ENCODE data around the gene EGFL7.

The EGFL7 gene

DNA sequence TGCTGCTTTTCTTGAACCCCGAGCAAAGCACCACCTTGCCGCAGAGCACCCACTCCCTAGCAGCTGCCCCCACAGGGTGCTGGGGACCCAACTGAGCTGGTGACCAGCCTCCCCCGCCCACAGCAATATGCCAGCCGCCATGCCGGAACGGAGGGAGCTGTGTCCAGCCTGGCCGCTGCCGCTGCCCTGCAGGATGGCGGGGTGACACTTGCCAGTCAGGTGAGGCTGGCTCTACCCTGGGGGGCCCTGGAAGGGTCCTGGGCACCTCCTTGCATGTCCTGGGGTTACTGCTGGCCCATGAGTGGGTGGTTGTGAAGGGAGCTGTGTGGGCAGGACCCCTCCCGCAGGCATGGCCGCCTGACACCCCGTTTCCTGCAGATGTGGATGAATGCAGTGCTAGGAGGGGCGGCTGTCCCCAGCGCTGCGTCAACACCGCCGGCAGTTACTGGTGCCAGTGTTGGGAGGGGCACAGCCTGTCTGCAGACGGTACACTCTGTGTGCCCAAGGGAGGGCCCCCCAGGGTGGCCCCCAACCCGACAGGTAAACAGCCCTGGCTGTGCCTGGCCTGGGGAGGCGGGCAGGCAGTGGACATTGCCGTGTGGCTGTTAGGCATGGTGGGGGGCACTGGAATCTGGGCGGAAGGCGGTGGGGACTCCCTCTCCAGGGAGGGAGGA lies 7.2 kb downstream of the EGFL7 start:
- H3K27me3 ChIP-seq (ENCODE audit: control insufficient read depth in 1 of 2, insufficient read depth in 2 of 2, low read length in 2 of 2) = peaks cover 20 to 32% of the 10 kb centered on the region in 2 donors

DNA sequence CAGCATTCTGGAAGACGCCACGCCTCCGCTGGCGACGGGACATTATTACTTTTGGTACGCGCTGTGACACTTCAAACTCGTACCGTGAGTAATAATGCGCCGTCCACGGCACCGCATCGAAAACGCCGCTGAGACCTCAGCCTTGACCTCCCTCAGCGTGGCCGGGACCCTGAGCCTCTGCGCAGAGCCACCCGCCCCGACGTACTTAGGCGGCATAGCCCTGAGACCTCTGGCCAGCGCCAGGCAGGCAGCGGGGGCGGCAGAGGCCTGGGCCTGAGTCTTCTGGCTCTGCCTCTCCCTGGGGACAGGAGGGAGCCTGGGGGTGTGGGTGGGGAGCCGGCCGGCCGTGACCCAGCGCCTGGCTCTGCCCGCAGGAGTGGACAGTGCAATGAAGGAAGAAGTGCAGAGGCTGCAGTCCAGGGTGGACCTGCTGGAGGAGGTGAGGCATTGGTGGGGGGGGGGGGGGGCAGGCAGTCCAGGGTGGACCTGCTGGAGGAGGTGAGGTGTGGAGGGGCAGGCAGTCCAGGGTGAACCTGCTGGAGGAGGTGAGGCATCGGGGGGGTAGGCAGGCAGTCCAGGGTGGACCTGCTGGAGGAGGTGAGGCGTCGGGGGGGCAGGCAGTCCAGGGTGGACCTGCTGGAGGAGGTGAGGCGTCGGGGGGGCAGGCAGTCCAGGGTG lies 8.0 kb downstream of the EGFL7 start:
- Histone ChIP-seq H3K36me3 (ENCODE audit: control insufficient read depth in 1 of 2, insufficient read depth in 2 of 2, low read length in 2 of 2) (peaks cover 4 to 20% of the 10 kb centered on the region in 2 donors), H3K27me3 (ENCODE audit: control insufficient read depth in 1 of 2, insufficient read depth in 2 of 2, low read length in 2 of 2) (peaks cover 16 to 27% of the 10 kb centered on the region in 2 donors), H3K4me1 (ENCODE audit: control insufficient read depth in 1 of 2, insufficient read depth in 2 of 2, low read length in 2 of 2) (peaks cover 11 to 27% of the 10 kb centered on the region in 2 donors), H3K27ac (ENCODE audit: low read depth, low read length) (peak overlapping the region; percentile 20), H3K9ac (ENCODE audit: low read depth in 1 of 2, low read length in 2 of 2) (no peak overlapping the region), H3K9me3 (ENCODE audit: control insufficient read depth in 1 of 2, low read length in 2 of 2) (no peaks in the 10 kb centered on the region), H3K4me3 (ENCODE audit: low read depth in 1 of 2, low read length in 2 of 2) (peak overlapping the region in 1 of 2 donors; percentile 16)

More for the DNA sequence above, 7.2 kb downstream of the EGFL7 start:
- H3K9me3 ChIP-seq (ENCODE audit: control insufficient read depth in 1 of 2, low read length in 2 of 2) = no peaks in the 10 kb centered on the region
- H3K4me1 ChIP-seq (ENCODE audit: control insufficient read depth in 1 of 2, insufficient read depth in 2 of 2, low read length in 2 of 2) = peaks cover 9 to 26% of the 10 kb centered on the region in 2 donors
- peaks cover 4 to 20% of the 10 kb centered on the region in 2 donors for H3K36me3 ChIP-seq (ENCODE audit: control insufficient read depth in 1 of 2, insufficient read depth in 2 of 2, low read length in 2 of 2)
- H3K4me3 ChIP-seq (ENCODE audit: low read depth in 1 of 2, low read length in 2 of 2) = no peak overlapping the region
- H3K27ac ChIP-seq (ENCODE audit: low read depth, low read length) = no peak overlapping the region
- no peak overlapping the region for H3K9ac ChIP-seq (ENCODE audit: low read depth in 1 of 2, low read length in 2 of 2)

DNA sequence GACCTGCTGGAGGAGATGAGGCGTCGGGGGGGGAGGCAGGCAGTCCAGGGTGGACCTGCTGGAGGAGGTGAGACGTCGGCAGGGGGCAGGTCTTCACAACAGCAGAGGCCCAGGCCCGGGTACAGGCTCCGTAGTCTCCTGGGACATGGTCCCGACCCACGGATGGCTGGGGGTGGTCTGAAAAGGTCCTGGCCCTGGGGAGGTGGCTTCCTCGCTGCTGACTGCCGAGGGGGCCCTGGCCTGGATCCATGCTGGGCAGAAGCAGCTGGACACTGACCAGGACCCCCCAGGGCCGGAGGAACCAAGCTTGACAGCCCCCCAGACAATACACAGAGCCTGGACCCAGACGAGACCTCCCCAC lies 8.5 kb downstream of the EGFL7 start:
- Histone ChIP-seq H3K9me3 (ENCODE audit: control insufficient read depth in 1 of 2, low read length in 2 of 2) (no peaks in the 10 kb centered on the region), H3K27me3 (ENCODE audit: control insufficient read depth in 1 of 2, insufficient read depth in 2 of 2, low read length in 2 of 2) (peaks cover 16 to 27% of the 10 kb centered on the region in 2 donors), H3K36me3 (ENCODE audit: control insufficient read depth in 1 of 2, insufficient read depth in 2 of 2, low read length in 2 of 2) (peaks cover 4 to 23% of the 10 kb centered on the region in 2 donors), H3K4me3 (ENCODE audit: low read depth in 1 of 2, low read length in 2 of 2) (no peak overlapping the region), H3K4me1 (ENCODE audit: control insufficient read depth in 1 of 2, insufficient read depth in 2 of 2, low read length in 2 of 2) (peaks cover 16 to 32% of the 10 kb centered on the region in 2 donors), H3K27ac (ENCODE audit: low read depth, low read length) (no peak overlapping the region), H3K9ac (ENCODE audit: low read depth in 1 of 2, low read length in 2 of 2) (no peak overlapping the region)

DNA sequence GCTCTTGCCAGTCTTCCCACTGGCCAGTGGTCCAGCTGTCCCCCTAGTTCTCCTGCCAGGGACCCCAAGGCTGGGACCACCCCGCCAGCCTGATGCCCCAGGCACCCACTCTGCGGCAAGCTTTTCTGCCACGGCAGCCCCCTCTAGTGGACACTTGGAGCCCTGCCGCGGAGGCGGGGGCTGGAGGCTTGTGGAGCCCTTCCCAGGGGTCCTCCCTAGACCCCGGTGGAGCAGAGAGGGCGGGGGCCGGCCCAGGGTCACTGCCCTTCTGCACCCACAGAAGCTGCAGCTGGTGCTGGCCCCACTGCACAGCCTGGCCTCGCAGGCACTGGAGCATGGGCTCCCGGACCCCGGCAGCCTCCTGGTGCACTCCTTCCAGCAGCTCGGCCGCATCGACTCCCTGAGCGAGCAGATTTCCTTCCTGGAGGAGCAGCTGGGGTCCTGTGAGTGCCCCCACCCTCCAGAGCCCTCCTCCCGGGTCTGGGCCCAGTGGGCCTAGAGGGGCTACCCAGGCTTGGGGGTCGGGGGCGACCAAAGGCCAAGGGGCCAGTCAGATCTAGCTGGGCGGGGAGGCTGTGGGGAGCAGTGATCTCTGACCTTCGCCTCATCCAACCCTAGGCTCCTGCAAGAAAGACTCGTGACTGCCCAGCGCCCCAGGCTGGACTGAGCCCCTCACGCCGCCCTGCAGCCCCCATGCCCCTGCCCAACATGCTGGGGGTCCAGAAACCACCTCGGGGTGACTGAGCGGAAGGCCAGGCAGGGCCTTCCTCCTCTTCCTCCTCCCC lies 9.1 kb downstream of the EGFL7 start:
- H3K27me3 ChIP-seq (ENCODE audit: control insufficient read depth in 1 of 2, insufficient read depth in 2 of 2, low read length in 2 of 2) = peaks cover 10 to 27% of the 10 kb centered on the region in 2 donors
- H3K4me3 ChIP-seq (ENCODE audit: low read depth in 1 of 2, low read length in 2 of 2) = no peak overlapping the region
- H3K4me1 ChIP-seq (ENCODE audit: control insufficient read depth in 1 of 2, insufficient read depth in 2 of 2, low read length in 2 of 2) = peaks cover 20 to 37% of the 10 kb centered on the region in 2 donors
- H3K36me3 ChIP-seq (ENCODE audit: control insufficient read depth in 1 of 2, insufficient read depth in 2 of 2, low read length in 2 of 2) = peaks cover 10 to 27% of the 10 kb centered on the region in 2 donors
- H3K9me3 ChIP-seq (ENCODE audit: control insufficient read depth in 1 of 2, low read length in 2 of 2) = no peaks in the 10 kb centered on the region
- H3K9ac ChIP-seq (ENCODE audit: low read depth in 1 of 2, low read length in 2 of 2) = no peak overlapping the region
- no peak overlapping the region for H3K27ac ChIP-seq (ENCODE audit: low read depth, low read length)

DNA sequence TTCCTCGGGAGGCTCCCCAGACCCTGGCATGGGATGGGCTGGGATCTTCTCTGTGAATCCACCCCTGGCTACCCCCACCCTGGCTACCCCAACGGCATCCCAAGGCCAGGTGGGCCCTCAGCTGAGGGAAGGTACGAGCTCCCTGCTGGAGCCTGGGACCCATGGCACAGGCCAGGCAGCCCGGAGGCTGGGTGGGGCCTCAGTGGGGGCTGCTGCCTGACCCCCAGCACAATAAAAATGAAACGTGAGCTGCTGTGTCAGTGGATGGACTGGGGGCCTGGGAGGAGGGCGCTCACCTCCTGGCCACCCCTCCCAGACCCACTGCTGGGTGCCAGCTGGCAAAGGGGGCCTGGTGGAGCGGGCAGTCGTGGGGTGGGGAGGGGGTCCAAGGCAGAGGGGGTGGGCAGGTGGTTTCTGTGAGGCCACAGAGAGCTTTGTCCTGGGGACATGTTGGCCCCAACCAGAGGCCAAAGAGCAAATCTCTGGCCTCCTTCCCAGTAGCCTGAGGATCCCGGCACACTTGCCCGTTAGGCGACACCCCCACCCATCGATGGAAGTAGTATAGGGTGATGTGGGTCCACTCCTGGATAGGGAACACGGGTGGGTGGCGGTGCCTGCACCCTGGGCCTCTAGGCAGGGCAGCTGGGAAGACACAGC lies 9.8 kb downstream of the EGFL7 start:
- Histone ChIP-seq H3K27me3 (ENCODE audit: control insufficient read depth in 1 of 2, insufficient read depth in 2 of 2, low read length in 2 of 2) (peaks cover 5 to 21% of the 10 kb centered on the region in 2 donors), H3K36me3 (ENCODE audit: control insufficient read depth in 1 of 2, insufficient read depth in 2 of 2, low read length in 2 of 2) (peaks cover 17 to 27% of the 10 kb centered on the region in 2 donors), H3K9me3 (ENCODE audit: control insufficient read depth in 1 of 2, low read length in 2 of 2) (no peaks in the 10 kb centered on the region), H3K4me3 (ENCODE audit: low read depth in 1 of 2, low read length in 2 of 2) (no peak overlapping the region), H3K9ac (ENCODE audit: low read depth in 1 of 2, low read length in 2 of 2) (no peak overlapping the region), H3K27ac (ENCODE audit: low read depth, low read length) (no peak overlapping the region), H3K4me1 (ENCODE audit: control insufficient read depth in 1 of 2, insufficient read depth in 2 of 2, low read length in 2 of 2) (peaks cover 20 to 37% of the 10 kb centered on the region in 2 donors)

DNA sequence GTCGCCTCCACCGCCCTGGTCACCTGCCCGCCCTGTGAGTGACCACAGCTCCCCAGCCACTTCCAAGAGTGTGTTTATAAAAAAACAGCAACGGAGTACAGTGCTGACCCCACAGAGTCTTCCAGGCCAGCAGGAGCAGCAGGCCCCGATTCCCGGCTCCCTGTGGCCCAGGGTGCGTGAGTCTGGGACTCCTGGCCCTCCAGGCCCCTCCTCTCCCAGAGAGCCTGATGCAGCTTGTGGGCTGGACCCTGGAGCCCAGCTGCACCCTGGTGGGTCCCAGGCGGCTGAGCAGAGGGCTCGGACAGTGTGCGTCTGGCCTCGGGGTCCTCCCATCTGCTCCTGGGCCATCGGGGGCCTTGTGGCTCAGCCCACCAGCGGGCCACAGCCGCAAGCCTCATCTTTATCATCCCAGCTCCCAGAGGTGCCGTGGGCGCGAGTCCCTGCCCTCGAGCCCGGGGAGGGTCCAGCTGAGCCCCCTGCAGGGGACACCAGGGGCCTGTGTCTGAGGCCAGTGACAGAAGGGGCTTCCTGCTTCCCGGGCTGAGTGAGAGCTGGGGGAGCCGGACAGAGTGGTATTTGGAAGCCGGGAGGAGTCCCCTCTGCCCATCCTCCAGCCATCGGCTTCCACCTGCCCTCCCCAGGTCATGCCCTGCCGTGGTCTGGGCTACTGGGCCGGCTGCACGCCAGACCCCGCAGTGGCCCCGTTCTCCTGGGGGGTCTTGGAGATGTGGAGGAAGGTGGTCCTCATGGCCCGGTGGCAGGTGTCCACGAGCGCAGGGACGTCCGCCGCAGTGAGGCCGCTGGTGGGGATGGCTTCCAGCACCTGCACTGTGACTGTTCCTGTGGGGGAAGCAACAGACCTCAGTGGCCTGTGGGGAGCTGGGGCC lies 10.6 kb downstream of the EGFL7 start:
- Histone ChIP-seq H3K27me3 (ENCODE audit: control insufficient read depth in 1 of 2, insufficient read depth in 2 of 2, low read length in 2 of 2) (peaks cover 5 to 21% of the 10 kb centered on the region in 2 donors), H3K4me3 (ENCODE audit: low read depth in 1 of 2, low read length in 2 of 2) (no peak overlapping the region), H3K27ac (ENCODE audit: low read depth, low read length) (no peak overlapping the region), H3K36me3 (ENCODE audit: control insufficient read depth in 1 of 2, insufficient read depth in 2 of 2, low read length in 2 of 2) (peaks cover 17 to 27% of the 10 kb centered on the region in 2 donors), H3K9me3 (ENCODE audit: control insufficient read depth in 1 of 2, low read length in 2 of 2) (no peaks in the 10 kb centered on the region), H3K9ac (ENCODE audit: low read depth in 1 of 2, low read length in 2 of 2) (no peak overlapping the region), H3K4me1 (ENCODE audit: control insufficient read depth in 1 of 2, insufficient read depth in 2 of 2, low read length in 2 of 2) (peaks cover 20 to 37% of the 10 kb centered on the region in 2 donors)

DNA sequence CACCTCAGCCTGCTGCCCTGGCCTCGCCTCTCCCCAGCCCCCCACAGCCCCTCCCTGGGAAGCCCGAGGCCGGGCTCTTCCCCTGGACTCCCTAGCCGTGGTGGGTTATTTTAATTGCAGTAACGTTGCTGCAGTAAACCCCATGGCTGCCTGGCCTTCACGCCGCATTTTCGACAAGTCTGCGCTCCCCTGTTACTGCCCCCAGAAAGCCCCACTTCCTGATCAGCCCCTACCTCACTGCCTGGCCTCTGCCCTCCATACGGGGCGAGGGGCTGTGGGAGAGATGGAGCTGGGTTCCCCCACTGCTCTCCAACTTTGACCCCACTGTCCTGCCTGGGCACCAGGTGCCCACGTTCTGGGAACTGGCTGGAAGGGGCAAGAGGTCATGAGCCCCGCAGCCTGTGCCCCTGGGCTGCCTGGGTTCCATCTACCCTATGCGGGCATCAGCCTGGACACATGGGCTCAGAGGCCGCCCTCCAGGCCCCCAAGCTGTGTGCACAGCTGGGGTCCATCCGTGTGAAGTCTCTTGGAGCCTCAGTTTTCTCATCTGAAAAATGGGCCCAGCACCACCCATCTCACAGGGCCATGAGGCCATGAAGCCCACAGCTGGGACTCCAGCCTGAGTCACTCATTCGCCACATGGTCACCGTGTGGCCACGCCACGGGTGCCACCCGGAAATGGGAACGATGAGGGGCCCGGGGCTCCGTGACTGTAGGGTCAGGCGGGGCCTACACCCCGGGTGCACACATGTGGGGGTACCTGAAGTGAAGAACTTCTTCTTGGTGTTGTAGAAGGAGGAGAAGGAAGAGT lies 11.5 kb downstream of the EGFL7 start:
- H3K9ac ChIP-seq (ENCODE audit: low read depth in 1 of 2, low read length in 2 of 2) = no peak overlapping the region
- peaks cover 5 to 15% of the 10 kb centered on the region in 2 donors for H3K27me3 ChIP-seq (ENCODE audit: control insufficient read depth in 1 of 2, insufficient read depth in 2 of 2, low read length in 2 of 2)
- H3K4me3 ChIP-seq (ENCODE audit: low read depth in 1 of 2, low read length in 2 of 2) = no peak overlapping the region
- H3K4me1 ChIP-seq (ENCODE audit: control insufficient read depth in 1 of 2, insufficient read depth in 2 of 2, low read length in 2 of 2) = peaks cover 22 to 37% of the 10 kb centered on the region in 2 donors
- H3K9me3 ChIP-seq (ENCODE audit: control insufficient read depth in 1 of 2, low read length in 2 of 2) = no peaks in the 10 kb centered on the region
- H3K36me3 ChIP-seq (ENCODE audit: control insufficient read depth in 1 of 2, insufficient read depth in 2 of 2, low read length in 2 of 2) = peaks cover 20 to 27% of the 10 kb centered on the region in 2 donors
- no peak overlapping the region for H3K27ac ChIP-seq (ENCODE audit: low read depth, low read length)

DNA sequence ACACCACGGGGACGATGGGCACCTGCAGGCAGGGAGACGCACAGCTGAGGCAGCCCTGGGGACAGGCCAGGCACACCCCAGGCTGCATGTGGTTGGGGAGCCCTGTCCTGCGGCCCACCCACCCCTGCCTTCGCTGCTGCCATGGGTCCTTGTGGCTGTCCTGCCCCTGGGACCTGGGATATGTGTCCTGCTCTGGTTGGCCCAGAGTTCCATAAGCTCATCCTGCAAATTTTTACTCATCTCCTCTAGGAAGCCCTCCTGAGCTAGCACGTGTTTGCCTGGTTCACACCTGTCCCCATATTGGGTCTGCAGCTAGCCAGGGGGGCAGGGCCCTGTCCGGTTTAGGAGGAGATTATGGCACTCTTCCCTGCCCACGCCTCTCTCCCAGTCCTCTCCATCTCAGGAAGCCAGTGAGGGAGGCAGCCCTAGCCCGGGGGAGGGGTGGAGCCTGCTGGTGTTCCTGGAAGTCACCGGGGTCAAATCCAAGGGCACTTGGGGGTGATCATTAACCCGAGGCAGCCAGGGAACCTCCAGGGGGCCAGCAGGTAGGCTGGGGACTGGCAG lies 12.2 kb downstream of the EGFL7 start:
- Histone ChIP-seq H3K27ac (ENCODE audit: low read depth, low read length) (no peak overlapping the region), H3K9ac (ENCODE audit: low read depth in 1 of 2, low read length in 2 of 2) (no peak overlapping the region)

More for the DNA sequence above, 12.2 kb downstream of the EGFL7 start:
- peaks cover 5 to 9% of the 10 kb centered on the region in 2 donors for H3K27me3 ChIP-seq (ENCODE audit: control insufficient read depth in 1 of 2, insufficient read depth in 2 of 2, low read length in 2 of 2)
- H3K36me3 ChIP-seq (ENCODE audit: control insufficient read depth in 1 of 2, insufficient read depth in 2 of 2, low read length in 2 of 2) = peaks cover 20 to 27% of the 10 kb centered on the region in 2 donors
- H3K9me3 ChIP-seq (ENCODE audit: control insufficient read depth in 1 of 2, low read length in 2 of 2) = no peaks in the 10 kb centered on the region
- no peak overlapping the region for H3K4me3 ChIP-seq (ENCODE audit: low read depth in 1 of 2, low read length in 2 of 2)
- peaks cover 29 to 39% of the 10 kb centered on the region in 2 donors for H3K4me1 ChIP-seq (ENCODE audit: control insufficient read depth in 1 of 2, insufficient read depth in 2 of 2, low read length in 2 of 2)
